ENCODE data around the gene NTHL1. TPM values are rescaled to one million over a fixed set of nuclear protein-coding genes. Genes with fewer than 3 reads are reported as not detected.

NTHL1 gene
- polyA plus RNA-seq, 3 donors = 9.2 to 22.4 (median 9.6) TPM

DNA sequence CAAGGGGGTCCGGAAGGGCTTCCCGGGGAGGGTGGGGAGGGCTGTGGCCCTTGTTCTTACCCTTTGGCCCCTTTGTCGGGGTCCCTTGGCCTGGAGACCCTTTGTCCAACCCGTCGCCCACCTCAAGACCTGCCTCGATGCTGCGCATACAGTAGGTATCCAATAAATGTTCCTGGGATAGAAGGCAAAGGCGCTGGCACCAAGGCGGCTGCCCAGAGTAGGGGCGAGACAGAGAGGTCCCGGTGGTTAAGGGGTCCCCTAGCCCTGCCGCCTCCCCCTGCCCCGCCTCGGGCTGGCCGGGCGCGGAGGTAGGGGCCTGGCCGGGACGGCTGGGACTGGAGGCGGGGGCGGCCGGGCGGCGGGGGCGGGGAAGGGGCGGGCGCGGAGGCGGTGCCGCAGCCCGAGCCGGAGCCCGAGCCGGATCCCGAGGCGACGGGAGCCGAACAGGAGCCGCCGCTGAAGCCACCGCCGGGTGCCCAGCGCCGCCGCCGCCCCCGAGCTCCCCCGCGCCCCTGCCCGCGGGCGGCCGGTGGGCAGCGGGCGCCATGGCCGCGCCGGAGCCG, 21.1 kb downstream of the NTHL1 start, which contains the start of gene NHERF2:
Gene NHERF2, plus strand, starts transcription at position 442 of the 563 bp plus-strand sequence. Its CDS starts 104 bp downstream, at position 546.
- peaks cover 1 to 7% (median 5%) of the 10 kb centered on the region in 7 donors for H3K9me3 Mint-ChIP-seq
- no peak within 1 kb of the TSS for H3K27ac Mint-ChIP-seq
- peaks cover 19% of the 10 kb centered on the region for H3K4me1 Mint-ChIP-seq
- H3K27me3 Mint-ChIP-seq (ENCODE audit: low read depth in 3 of 3) = peaks cover 38 to 61% (median 54%) of the 10 kb centered on the region in 3 donors
- Histone ChIP-seq H3K9ac (ENCODE audit: insufficient read depth, low read length, poor library complexity, severe bottlenecking) (no peak within 1 kb of the TSS), H3K36me3 (replicated peaks in 1 of 2; ENCODE audit: control insufficient read depth in 1 of 2, insufficient read depth in 2 of 2, low read length in 2 of 2) (no peaks in the 10 kb centered on the region), H3K4me2 (replicated peaks; ENCODE audit: extremely low read depth, low read length, poor library complexity, severe bottlenecking) (peak within 1 kb of the TSS; percentile 71), H3K27ac (ENCODE audit: low read depth in 1 of 2, low read length in 2 of 2) (no peak within 1 kb of the TSS), H4K20me1 (ENCODE audit: insufficient read depth, low read length) (no peaks in the 10 kb centered on the region), H3K9me3 (replicated peaks in 1 of 2; ENCODE audit: control insufficient read depth in 1 of 2, insufficient read depth in 1 of 2, low read length in 2 of 2) (peaks cover 0 to 9% of the 10 kb centered on the region in 2 donors), H2AFZ (ENCODE audit: insufficient read depth, low read depth, low read length, poor library complexity, severe bottlenecking) (peak within 1 kb of the TSS; percentile 21), H3K4me1 (ENCODE audit: control insufficient read depth in 1 of 2, insufficient read depth in 2 of 2, low read length in 2 of 2) (peaks cover 15 to 26% of the 10 kb centered on the region in 2 donors), H3K27me3 (ENCODE audit: control insufficient read depth in 2 of 2, insufficient read depth in 2 of 2, low read length in 2 of 2) (peaks cover 11 to 43% of the 10 kb centered on the region in 2 donors), H3K4me3 (replicated peaks in 1 of 3; ENCODE audit: low read depth in 2 of 3, low read length in 3 of 3) (peak within 1 kb of the TSS in 1 of 3 experiments; percentile 56), H3K79me2 (ENCODE audit: insufficient read depth, low read length) (no peaks in the 10 kb centered on the region)
- 13% methylated on average over 43 of the region's 59 CpGs for WGBS (ENCODE audit: insufficient coverage)
- no peak for DNase-seq
- intact Hi-C loops (cut with micrococcal nuclease) = loop anchor here in 1 of 2 donors (5.0 kb wide), 1 partner anchor 121 kb away; the partner anchor contains the start of gene RAB26
- H3K4me3 Mint-ChIP-seq = peak within 1 kb of the TSS; percentile 58 to 80
- peaks cover 5 to 6% of the 10 kb centered on the region in 2 donors for H3K36me3 Mint-ChIP-seq
- TF ChIP-seq, protein P1, sequence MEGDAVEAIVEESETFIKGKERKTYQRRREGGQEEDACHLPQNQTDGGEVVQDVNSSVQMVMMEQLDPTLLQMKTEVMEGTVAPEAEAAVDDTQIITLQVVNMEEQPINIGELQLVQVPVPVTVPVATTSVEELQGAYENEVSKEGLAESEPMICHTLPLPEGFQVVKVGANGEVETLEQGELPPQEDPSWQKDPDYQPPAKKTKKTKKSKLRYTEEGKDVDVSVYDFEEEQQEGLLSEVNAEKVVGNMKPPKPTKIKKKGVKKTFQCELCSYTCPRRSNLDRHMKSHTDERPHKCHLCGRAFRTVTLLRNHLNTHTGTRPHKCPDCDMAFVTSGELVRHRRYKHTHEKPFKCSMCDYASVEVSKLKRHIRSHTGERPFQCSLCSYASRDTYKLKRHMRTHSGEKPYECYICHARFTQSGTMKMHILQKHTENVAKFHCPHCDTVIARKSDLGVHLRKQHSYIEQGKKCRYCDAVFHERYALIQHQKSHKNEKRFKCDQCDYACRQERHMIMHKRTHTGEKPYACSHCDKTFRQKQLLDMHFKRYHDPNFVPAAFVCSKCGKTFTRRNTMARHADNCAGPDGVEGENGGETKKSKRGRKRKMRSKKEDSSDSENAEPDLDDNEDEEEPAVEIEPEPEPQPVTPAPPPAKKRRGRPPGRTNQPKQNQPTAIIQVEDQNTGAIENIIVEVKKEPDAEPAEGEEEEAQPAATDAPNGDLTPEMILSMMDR (IDR thresholded peaks at IDR 0.05) = no peak

DNA sequence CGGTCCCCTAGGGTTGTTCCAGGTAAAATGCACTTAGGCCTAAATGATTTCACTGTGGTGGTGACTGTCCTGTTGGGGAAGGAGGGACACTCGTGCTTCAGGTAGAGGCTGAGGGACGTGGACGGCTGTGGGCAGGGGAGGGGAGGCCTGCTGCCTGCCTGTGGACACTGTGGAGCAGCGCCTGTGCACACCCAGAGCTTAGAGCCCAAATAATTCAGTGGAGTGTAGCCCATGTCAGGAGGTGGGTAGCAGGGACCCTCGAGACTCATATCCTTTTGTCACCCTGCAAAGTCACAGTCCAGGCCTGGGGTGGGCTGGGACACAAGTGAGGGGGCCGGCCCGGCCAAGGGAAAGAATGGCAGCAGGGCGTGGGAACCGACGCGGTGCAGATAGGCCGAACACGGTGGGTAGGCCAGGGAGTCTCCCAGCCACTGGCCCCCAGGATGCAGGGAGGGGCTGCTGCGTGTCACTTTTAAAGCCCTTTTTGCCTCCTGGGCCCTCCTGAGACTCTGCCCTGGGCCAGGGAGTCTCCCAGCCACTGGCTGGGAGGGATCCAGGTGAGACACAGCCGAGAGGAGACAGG, 21.7 kb downstream of the NTHL1 start:
- no peaks in the 10 kb centered on the region for H3K36me3 ChIP-seq (replicated peaks in 1 of 2; ENCODE audit: control insufficient read depth in 1 of 2, insufficient read depth in 2 of 2, low read length in 2 of 2)
- H3K4me2 ChIP-seq (replicated peaks; ENCODE audit: extremely low read depth, low read length, poor library complexity, severe bottlenecking) = peak overlapping the region; percentile 53
- TF ChIP-seq, protein P1 (IDR thresholded peaks at IDR 0.05) = no peak
- no peak overlapping the region for H2AFZ ChIP-seq (ENCODE audit: insufficient read depth, low read depth, low read length, poor library complexity, severe bottlenecking)
- intact Hi-C loops (cut with micrococcal nuclease) = loop anchor here in 1 of 2 donors (5.0 kb wide), 1 partner anchor 121 kb away; the partner anchor contains the start of gene RAB26
- peaks cover 0 to 9% of the 10 kb centered on the region in 2 donors for H3K9me3 ChIP-seq (replicated peaks in 1 of 2; ENCODE audit: control insufficient read depth in 1 of 2, insufficient read depth in 1 of 2, low read length in 2 of 2)
- no peaks in the 10 kb centered on the region for H3K79me2 ChIP-seq (ENCODE audit: insufficient read depth, low read length)
- peaks cover 15 to 26% of the 10 kb centered on the region in 2 donors for H3K4me1 ChIP-seq (ENCODE audit: control insufficient read depth in 1 of 2, insufficient read depth in 2 of 2, low read length in 2 of 2)
- Mint-ChIP-seq H3K9me3 (peaks cover 3 to 12% (median 9%) of the 10 kb centered on the region in 7 donors), H3K4me3 (peak overlapping the region in 1 of 2 donors; percentile 78), H3K27me3 (ENCODE audit: low read depth in 3 of 3) (peaks cover 43 to 67% (median 60%) of the 10 kb centered on the region in 3 donors), H3K4me1 (peaks cover 19% of the 10 kb centered on the region), H3K27ac (no peak overlapping the region), H3K36me3 (peaks cover 5 to 6% of the 10 kb centered on the region in 2 donors)
- H3K27ac ChIP-seq (ENCODE audit: low read depth in 1 of 2, low read length in 2 of 2) = no peak overlapping the region
- H3K9ac ChIP-seq (ENCODE audit: insufficient read depth, low read length, poor library complexity, severe bottlenecking) = no peak overlapping the region
- no peak for DNase-seq
- peaks cover 11 to 49% of the 10 kb centered on the region in 2 donors for H3K27me3 ChIP-seq (ENCODE audit: control insufficient read depth in 2 of 2, insufficient read depth in 2 of 2, low read length in 2 of 2)
- WGBS (ENCODE audit: insufficient coverage) = 94% methylated on average over 14 of the region's 16 CpGs
- H3K4me3 ChIP-seq (replicated peaks in 1 of 3; ENCODE audit: low read depth in 2 of 3, low read length in 3 of 3) = no peak overlapping the region
- H4K20me1 ChIP-seq (ENCODE audit: insufficient read depth, low read length) = no peaks in the 10 kb centered on the region
